Brain microvascular endothelial cell (primary cell): Measurements from ENCODE around the gene DNLZ.

ENCODE experiments used
- DNase-seq: peaks from one replicate; pipeline ENCODE4 v3.0.0-alpha.2; 2020
- H3K27ac ChIP-seq: fragments of 250-450 bp; sonication (Bioruptor Pico); 2 replicates; pipeline ENCODE4 v1.5.1; 2020; ENCODE audit warnings: mild to moderate bottlenecking, moderate library complexity
- H3K27me3 ChIP-seq: fragments of 250-450 bp; sonication (Bioruptor Pico); replicated peaks from 2 replicates; pipeline ENCODE4 v1.5.1; 2020; ENCODE audit warnings: mild to moderate bottlenecking
- H3K36me3 ChIP-seq: fragments of 250-450 bp; sonication (Bioruptor Pico); replicated peaks from 2 replicates; pipeline ENCODE4 v1.5.1; 2020; ENCODE audit warnings: mild to moderate bottlenecking
- H3K4me3 ChIP-seq: 2 replicates; pipeline ENCODE4 v1.5.1; 2011; ENCODE audit warnings: low read depth, mild to moderate bottlenecking, control low read depth, low read length, moderate library complexity
- CTCF ChIP-seq: IDR thresholded peaks from 2 replicates; pipeline ENCODE4 v1.5.1; 2011; ENCODE audit warnings: low read depth, mild to moderate bottlenecking, moderate library complexity, low read length, control low read depth, inconsistent platforms; ENCODE audit errors: missing control alignments
- in situ Hi-C: cut with HindIII; loops from 2 replicates; pipeline ENCODE4 v1.10.0; 2017; ENCODE audit warnings: low sequenced_read_pairs, low pct_ligation_motif_present

The DNLZ gene

GRCh38 chr9:136362450-136362784 is 1.1 kb downstream of the DNLZ start:
- TF ChIP-seq CTCF = no peak
- in situ Hi-C loops = no loop called here
- Histone ChIP-seq H3K36me3 (peaks cover 7% of the 10 kb centered on the region), H3K27ac (no peak overlapping the region), H3K27me3 (no peaks in the 10 kb centered on the region), H3K4me3 (no peak overlapping the region)
- DNase-seq = no peak

DNA sequence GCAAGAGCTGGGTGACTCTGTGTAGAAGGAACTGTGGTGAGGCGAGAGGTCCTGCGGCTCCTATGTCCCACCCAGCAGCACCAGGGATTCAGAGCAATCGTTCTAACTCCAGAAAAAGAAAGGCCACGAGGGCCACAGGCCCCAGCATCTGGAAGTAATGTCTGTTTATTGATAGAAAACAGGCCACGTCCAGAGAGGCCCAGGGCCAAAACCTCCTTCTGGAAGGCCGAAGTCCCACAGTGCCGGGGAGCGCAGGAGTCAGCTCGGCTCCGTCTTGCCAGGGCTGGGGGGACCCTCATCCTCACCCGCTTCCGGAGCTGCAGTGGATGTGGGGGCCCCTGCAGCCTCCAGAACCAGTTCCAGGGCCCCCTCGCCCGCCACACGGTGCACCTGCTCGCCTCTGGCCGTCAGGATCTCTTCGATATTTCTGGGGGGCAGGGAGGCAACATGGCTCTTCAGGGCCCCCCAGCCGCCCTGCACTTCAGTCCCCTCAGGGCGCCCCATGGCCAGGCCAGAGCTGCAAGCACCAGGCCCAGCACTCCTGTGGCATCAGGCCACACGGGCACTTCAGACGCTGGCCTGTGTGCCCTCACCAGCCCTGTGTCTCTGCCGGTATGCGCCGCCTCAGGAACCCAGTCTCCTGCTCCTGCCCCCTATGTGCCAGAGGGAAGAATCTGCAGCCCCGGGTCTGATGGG is 1.6 kb downstream of the DNLZ start:
- DNase-seq = no peak
- Histone ChIP-seq H3K27me3 (no peaks in the 10 kb centered on the region), H3K27ac (no peak overlapping the region), H3K36me3 (peaks cover 9% of the 10 kb centered on the region), H3K4me3 (no peak overlapping the region)
- in situ Hi-C loops = no loop called here
- TF ChIP-seq CTCF = no peak

DNA sequence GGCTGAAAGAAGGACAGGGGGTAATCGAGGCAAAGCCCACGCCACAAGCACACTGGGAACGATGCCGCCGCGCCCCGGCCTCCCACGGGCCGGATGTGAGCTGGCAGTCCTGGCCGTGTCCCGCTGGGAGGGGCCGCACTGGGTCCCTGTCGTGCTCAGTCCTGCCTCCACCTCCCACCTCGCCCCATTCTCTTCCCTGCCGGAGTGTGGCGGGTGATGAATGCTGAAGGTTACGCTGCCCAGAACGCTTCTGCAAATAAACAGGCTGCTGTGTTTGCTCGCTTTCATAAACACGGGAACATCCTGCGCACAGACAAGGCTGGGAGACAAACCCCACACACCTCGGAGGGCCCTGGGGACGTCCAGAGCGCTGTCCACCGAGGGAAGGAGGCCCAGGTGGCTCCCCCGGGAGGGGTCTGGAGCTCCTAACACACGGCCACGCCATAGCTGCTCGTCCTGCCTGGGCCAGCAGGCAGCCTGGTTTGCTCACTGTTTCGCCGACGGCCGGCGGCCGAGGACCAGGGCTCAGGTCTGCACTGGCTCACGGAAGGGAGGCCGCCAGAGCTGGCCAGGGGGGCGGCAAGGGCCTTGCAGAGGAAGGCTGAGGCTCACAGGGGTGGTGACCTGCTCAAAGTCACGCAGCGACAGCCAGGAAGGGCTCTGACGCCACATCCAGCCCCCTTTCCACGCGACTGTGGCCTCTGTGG is 2.3 kb downstream of the DNLZ start:
- H3K27ac ChIP-seq = no peak overlapping the region
- peaks cover 11% of the 10 kb centered on the region for H3K36me3 ChIP-seq
- TF ChIP-seq CTCF = no peak
- no peak overlapping the region for H3K4me3 ChIP-seq
- in situ Hi-C loops = no loop called here
- no peak for DNase-seq
- no peaks in the 10 kb centered on the region for H3K27me3 ChIP-seq

DNA sequence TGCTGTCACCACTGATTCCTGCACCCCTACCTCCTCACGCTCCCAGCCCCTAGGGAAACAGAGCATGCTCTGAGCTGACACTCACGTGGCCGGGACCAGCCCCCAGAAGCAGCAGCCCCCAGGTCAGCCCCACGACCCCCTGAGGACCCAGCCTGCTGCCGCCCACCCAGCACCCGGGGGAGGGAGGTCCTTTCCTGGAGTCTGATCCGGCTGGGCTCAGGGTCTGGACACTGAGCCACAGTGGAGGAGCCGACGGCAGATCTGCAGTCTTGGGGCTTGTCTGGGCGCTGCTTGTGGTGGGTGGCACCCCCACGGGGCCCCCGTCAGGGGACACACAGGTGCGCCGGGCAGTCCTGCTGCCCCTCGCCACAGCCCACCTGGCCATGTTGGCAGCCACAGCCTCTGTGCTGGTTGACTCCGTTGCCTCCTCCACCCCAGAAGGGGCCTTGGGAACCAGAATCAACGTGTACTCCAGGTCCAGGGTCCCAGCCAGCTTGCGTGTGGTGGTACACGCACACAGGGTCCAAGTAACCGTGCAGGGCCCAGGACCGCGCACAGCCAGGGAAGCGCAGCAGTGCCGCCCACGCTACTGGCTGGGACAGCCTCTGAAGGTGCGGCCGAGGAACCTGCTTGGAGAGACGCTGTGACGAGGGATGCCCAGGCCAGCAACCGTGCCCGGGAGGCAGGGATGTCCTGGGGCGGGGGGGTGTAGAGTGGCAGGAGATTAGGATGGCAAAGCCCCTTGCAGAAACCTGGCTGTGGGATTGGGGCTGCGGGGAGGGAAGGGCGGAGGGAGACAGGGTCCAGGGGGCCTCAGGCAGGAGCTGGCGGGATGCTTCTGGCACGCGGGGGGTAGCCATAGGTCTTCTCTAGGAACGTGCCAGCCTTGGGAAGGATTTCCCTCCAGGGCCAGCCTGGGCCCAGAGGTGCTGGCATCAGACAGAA is 3.5 kb downstream of the DNLZ start:
- TF ChIP-seq CTCF = no peak
- Histone ChIP-seq H3K4me3 (no peak overlapping the region), H3K27ac (no peak overlapping the region), H3K36me3 (peaks cover 12% of the 10 kb centered on the region), H3K27me3 (no peaks in the 10 kb centered on the region)
- DNase-seq = no peak
- in situ Hi-C loops = no loop called here

DNA sequence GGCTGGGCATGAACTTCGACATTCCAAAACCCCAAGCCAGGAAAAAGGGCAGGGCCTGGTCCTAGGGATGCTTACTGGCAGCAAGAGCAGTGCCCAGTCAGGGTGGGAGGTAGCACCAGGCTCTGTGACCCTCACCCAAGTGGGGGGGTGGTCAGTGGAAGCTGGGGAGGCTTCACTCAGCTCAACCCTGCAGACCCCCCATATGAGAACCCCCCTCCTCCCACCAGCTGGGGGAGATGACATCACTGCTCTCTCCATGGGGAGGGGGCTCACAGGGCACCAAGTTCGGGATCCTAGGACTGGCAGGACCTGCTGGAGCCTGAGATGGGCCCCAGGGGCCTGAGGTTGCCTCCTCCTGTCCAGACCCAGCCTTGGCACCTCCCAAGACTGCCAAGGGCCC is 4.7 kb downstream of the DNLZ start:
- no peak for TF ChIP-seq CTCF
- Histone ChIP-seq H3K36me3 (peaks cover 12% of the 10 kb centered on the region), H3K27ac (no peak overlapping the region), H3K27me3 (no peaks in the 10 kb centered on the region), H3K4me3 (no peak overlapping the region)
- DNase-seq = no peak
- in situ Hi-C loops = no loop called here
